ENCODE results near the gene C2CD2L. TPM values are rescaled to one million over a fixed set of nuclear protein-coding genes. Genes with fewer than 3 reads are reported as not detected.

The C2CD2L gene
- total and polyA plus RNA-seq, 2 of the 13 experiments (the other 11 are each of a cell fraction or from before 2014, with no cell fraction given), result 3.7 to 5.5 TPM

- TF ChIP-seq ZNF513 (CRISPR knock-in tag; conservative IDR thresholded peaks at IDR 0.05), result peak; percentile 27; the same call in 1 of the 2 replicates
- peak; percentile 27; the same call in 1 of the 2 replicates for TF ChIP-seq ZBTB20 (CRISPR knock-in tag; IDR thresholded peaks at IDR 0.05; ENCODE audit: borderline replicate concordance, low read depth)
- TF ChIP-seq MEIS1 (CRISPR knock-in tag; IDR thresholded peaks at IDR 0.05; ENCODE audit: borderline replicate concordance), result peak; percentile 75; the same call in 1 of the 2 replicates
- peak; percentile 59; the same call in 1 of the 2 replicates for TF ChIP-seq MIER3 (CRISPR knock-in tag; IDR thresholded peaks at IDR 0.05; ENCODE audit: borderline replicate concordance)
- peak; percentile 62; the same call in 1 of the 2 replicates for TF ChIP-seq ZNF816 (CRISPR knock-in tag; IDR thresholded peaks at IDR 0.05; ENCODE audit: borderline replicate concordance)
- no peak; the same call in 1 of the 2 replicates for TF ChIP-seq MED13 (CRISPR knock-in tag; IDR thresholded peaks at IDR 0.05)
- peak; percentile 91 for TF ChIP-seq REPIN1 (CRISPR knock-in tag; IDR thresholded peaks at IDR 0.05; ENCODE audit: borderline replicate concordance, low read depth)
- no peak for TF ChIP-seq NONO (IDR thresholded peaks at IDR 0.05)
- peak; percentile 96 for TF ChIP-seq NONO (CRISPR knock-in tag; conservative IDR thresholded peaks at IDR 0.05)
- 0 out of 2 replicates have a peak, but pooled peaks have one; percentile 32 for TF ChIP-seq ZNF124 (CRISPR knock-in tag; IDR thresholded peaks at IDR 0.05)
- TF ChIP-seq GTF2F1 (IDR thresholded peaks at IDR 0.05; ENCODE audit: low read length), result peak; percentile 96
- peak; percentile 95 for TF ChIP-seq CC2D1A (CRISPR knock-in tag; IDR thresholded peaks at IDR 0.05)
- TF ChIP-seq SRSF9 (IDR thresholded peaks at IDR 0.05; ENCODE audit: borderline replicate concordance, insufficient read depth, low read depth, low read length, poor library complexity, severe bottlenecking), result no peak
- no peak; the same call in 1 of the 2 replicates for TF ChIP-seq MLXIP (CRISPR knock-in tag; IDR thresholded peaks at IDR 0.05; ENCODE audit: borderline replicate concordance)
- TF ChIP-seq KDM3A (CRISPR knock-in tag; IDR thresholded peaks at IDR 0.05; ENCODE audit: low read depth), result no peak
- no peak for TF ChIP-seq MBD4 (IDR thresholded peaks at IDR 0.05; ENCODE audit: borderline replicate concordance, low read length)
- 0 out of 2 replicates have a peak, but pooled peaks have one; percentile 46 for TF ChIP-seq ZNF557 (CRISPR knock-in tag; IDR thresholded peaks at IDR 0.05)
- 0 out of 2 replicates have a peak, but pooled peaks have one; percentile 90 for TF ChIP-seq ZNF567 (CRISPR knock-in tag; IDR thresholded peaks at IDR 0.05; ENCODE audit: borderline replicate concordance)
- TF ChIP-seq BRF2 (CRISPR knock-in tag; IDR thresholded peaks at IDR 0.05), result peak; percentile 77
- TF ChIP-seq MAFG (CRISPR knock-in tag; IDR thresholded peaks at IDR 0.05), result no peak
- TF ChIP-seq ZNF564 (CRISPR knock-in tag; IDR thresholded peaks at IDR 0.05), result peak; percentile 88
Measured at GRCh38 chr11:119095066-119095880, 11.9 kb upstream of the C2CD2L start (continued).

All from HepG2 (cell line).